WTC11 (cell line): ENCODE results near the gene TMEM214.

ENCODE experiments used
- CREB1 ChIP-seq: sonication (generic); formaldehyde crosslinking; IDR thresholded peaks from 2 replicates; pipeline ENCODE4 v1.8.0; 2023; ENCODE audit warnings: mild to moderate bottlenecking, missing genetic modification reagents
- CTCF ChIP-seq: fragments of 200-600 bp; IDR thresholded peaks from 2 replicates; pipeline ENCODE4 v1.8.0; 2022; ENCODE audit warnings: antibody characterized with exemption
- HMGXB4 ChIP-seq: sonication (generic); formaldehyde crosslinking; IDR thresholded peaks from 2 replicates; pipeline ENCODE4 v1.8.1; 2023; ENCODE audit warnings: mild to moderate bottlenecking, moderate library complexity, missing genetic modification reagents
- MAX ChIP-seq: sonication (generic); formaldehyde crosslinking; IDR thresholded peaks from 2 replicates; pipeline ENCODE4 v1.8.0; 2022; ENCODE audit warnings: mild to moderate bottlenecking, missing genetic modification reagents
- PRDM15 ChIP-seq: sonication (generic); formaldehyde crosslinking; IDR thresholded peaks from 2 replicates; pipeline ENCODE4 v1.8.0; 2022; ENCODE audit warnings: missing genetic modification reagents
- PREB ChIP-seq: sonication (generic); formaldehyde crosslinking; IDR thresholded peaks from 2 replicates; pipeline ENCODE4 v1.8.1; 2022; ENCODE audit warnings: mild to moderate bottlenecking, missing genetic modification reagents, moderate library complexity, borderline replicate concordance
- SMAD4 ChIP-seq: sonication (generic); formaldehyde crosslinking; IDR thresholded peaks from 2 replicates; pipeline ENCODE4 v1.8.0; 2022; ENCODE audit warnings: mild to moderate bottlenecking, missing genetic modification reagents
- SP1 ChIP-seq: sonication (generic); formaldehyde crosslinking; conservative IDR thresholded peaks from 2 replicates; pipeline ENCODE4 v1.8.1; 2022; ENCODE audit warnings: missing genetic modification reagents
- ZBTB21 ChIP-seq: sonication (generic); formaldehyde crosslinking; IDR thresholded peaks from 2 replicates; pipeline ENCODE4 v1.8.1; 2023; ENCODE audit warnings: mild to moderate bottlenecking, missing genetic modification reagents, borderline replicate concordance
- ZNF512 ChIP-seq: sonication (generic); formaldehyde crosslinking; IDR thresholded peaks from 2 replicates; pipeline ENCODE4 v1.8.1; 2022; ENCODE audit warnings: missing genetic modification reagents, borderline replicate concordance
- ZSCAN18 ChIP-seq: fragments of 250-450 bp; sonication (Bioruptor Pico); IDR thresholded peaks from 2 replicates; pipeline ENCODE4 v2.1.2; 2022; ENCODE audit warnings: mild to moderate bottlenecking, moderate library complexity

- TF ChIP-seq CTCF (no peak), ZSCAN18 (CRISPR knock-in tag) (no peak), PRDM15 (CRISPR knock-in tag) (no peak), MAX (no peak), ZBTB21 (CRISPR knock-in tag) (no peak), PREB (CRISPR knock-in tag) (no peak), SMAD4 (CRISPR knock-in tag) (no peak), HMGXB4 (no peak), CREB1 (CRISPR knock-in tag) (no peak), ZNF512 (CRISPR knock-in tag) (no peak), SP1 (CRISPR knock-in tag) (no peak)
These were observed 41.0 kb upstream of the TMEM214 start for GRCh38 chr2:26991717-26992116.
